Activated CD4-positive, alpha-beta T cell treated with anti-CD3 and anti-CD28 coated beads for 36 hours (primary cell): ENCODE results near the gene GRIN1. TPM values are rescaled to one million over a fixed set of nuclear protein-coding genes. Genes with fewer than 3 reads are reported as not detected.

Experiments used
- ATAC-seq: fragments of 200-7000 bp; cut with Tn5 transposase; one replicate; pipeline ENCODE4 v1.10.0; 2021; ENCODE audit warnings: mild to moderate bottlenecking, moderate library complexity
- CTCF ChIA-PET: fragments of 350-600 bp; sonication (Branson Sonifier 250); formaldehyde crosslinking; loops from one replicate; lab custom pipeline; 2021; ENCODE audit warnings: antibody characterized with exemption; lab: Charles Lee
- POLR2A ChIA-PET: fragments of 350-600 bp; sonication (Branson Sonifier 250); formaldehyde crosslinking; loops from one replicate; lab custom pipeline; 2021; ENCODE audit warnings: antibody characterized with exemption, inconsistent platforms; lab: Charles Lee
- DNase-seq: peaks from one replicate; pipeline ENCODE4 v3.0.0-alpha.2; 2020
- H3K27ac Mint-ChIP-seq: one replicate; pipeline ENCODE4 v1.8.0; 2021; ENCODE audit warnings: mixed read lengths
- H3K27me3 Mint-ChIP-seq: one replicate; pipeline ENCODE4 v1.8.0; 2021; ENCODE audit warnings: mixed read lengths
- H3K36me3 Mint-ChIP-seq: one replicate; pipeline ENCODE4 v1.8.0; 2021; ENCODE audit warnings: low read depth, mixed read lengths
- H3K4me1 Mint-ChIP-seq: one replicate; pipeline ENCODE4 v1.8.0; 2021; ENCODE audit warnings: mixed read lengths
- H3K4me3 Mint-ChIP-seq: one replicate; pipeline ENCODE4 v1.8.0; 2021; ENCODE audit warnings: mild to moderate bottlenecking, moderate library complexity, mixed read lengths
- H3K9me3 Mint-ChIP-seq: one replicate; pipeline ENCODE4 v1.8.0; 2021; ENCODE audit warnings: low read depth, mixed read lengths
- intact Hi-C, 2 experiments: fragments of 100-400 bp; cut with DNase I in 1 of 2; cut with micrococcal nuclease in 1 of 2; formaldehyde crosslinking; loops; one replicate each; pipeline versions ENCODE4 v1.14.2 to v1.15.1; 2022 to 2024; cut with DNase I, micrococcal nuclease
- total RNA-seq, 2 experiments: library from RNA; stranded (reverse); gene quantifications; one replicate each; pipeline ENCODE4 v1.2.3, GENCODE V29; 2021

The GRIN1 gene
- total RNA-seq, 2 experiments from 2014 or later = 0.14 TPM; not detected in 1

DNA sequence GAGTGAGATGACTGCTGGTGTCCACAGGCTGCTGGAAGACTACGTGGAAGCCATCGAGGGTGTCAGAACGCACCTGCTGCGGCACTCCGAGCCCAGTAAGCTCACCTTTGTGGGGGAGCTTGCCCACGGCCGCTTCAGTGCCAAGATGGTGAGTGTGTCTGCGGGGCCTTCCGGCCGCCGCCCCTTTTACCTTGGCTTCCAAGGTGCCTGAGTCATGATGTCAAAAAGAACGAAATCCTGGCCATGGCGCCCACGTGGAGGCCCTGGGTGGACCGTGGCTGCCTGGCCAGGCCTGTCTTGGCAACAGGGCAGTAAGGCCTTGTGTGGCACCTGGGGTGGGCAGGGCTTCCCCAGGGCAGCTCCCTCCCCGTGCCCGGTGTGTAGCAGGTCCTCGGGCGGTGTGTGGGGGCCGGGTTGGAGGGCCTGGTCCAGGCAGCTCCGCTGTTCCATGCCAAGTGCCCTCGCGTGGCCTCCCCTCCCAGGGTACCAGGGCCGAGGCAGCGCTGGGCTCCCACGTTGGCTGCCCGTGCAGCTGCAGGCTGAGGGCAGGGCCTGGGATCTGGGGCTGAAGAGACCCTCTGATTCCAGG is 32.2 kb upstream of the GRIN1 start:
- H3K4me3 Mint-ChIP-seq = no peak overlapping the region
- H3K9me3 Mint-ChIP-seq = peaks cover 2% of the 10 kb centered on the region
- H3K27ac Mint-ChIP-seq = no peak overlapping the region
- no peaks in the 10 kb centered on the region for H3K4me1 Mint-ChIP-seq
- ChIA-PET CTCF (no interaction called here), POLR2A (interaction anchor here (0.7 to 1.3 kb wide), 2 partner anchors 20 to 134 kb away, joined by 3 read pairs; partner anchors contain the start of gene MAN1B1)
- peaks cover 17% of the 10 kb centered on the region for H3K36me3 Mint-ChIP-seq
- intact Hi-C loops = no loop called here
- DNase-seq (no peak), ATAC-seq (no peak)
- no peaks in the 10 kb centered on the region for H3K27me3 Mint-ChIP-seq

GRCh38 chr9:137107312-137107921 is 31.5 kb upstream of the GRIN1 start:
- DNase-seq = no peak
- peaks cover 17% of the 10 kb centered on the region for H3K36me3 Mint-ChIP-seq
- ChIA-PET POLR2A (interaction anchor here (0.7 kb wide), 1 partner anchor 20 kb away, joined by 3 read pairs; the partner anchor contains the start of gene MAN1B1), CTCF (interaction anchor here (0.6 kb wide), 1 partner anchor 21 kb away, joined by 3 read pairs; the partner anchor contains the start of gene MAN1B1)
- peaks cover 2% of the 10 kb centered on the region for H3K9me3 Mint-ChIP-seq
- no peak overlapping the region for H3K27ac Mint-ChIP-seq
- ATAC-seq = no peak
- intact Hi-C loops = no loop called here
- H3K4me3 Mint-ChIP-seq = no peak overlapping the region
- H3K4me1 Mint-ChIP-seq = no peaks in the 10 kb centered on the region
- H3K27me3 Mint-ChIP-seq = no peaks in the 10 kb centered on the region

DNA sequence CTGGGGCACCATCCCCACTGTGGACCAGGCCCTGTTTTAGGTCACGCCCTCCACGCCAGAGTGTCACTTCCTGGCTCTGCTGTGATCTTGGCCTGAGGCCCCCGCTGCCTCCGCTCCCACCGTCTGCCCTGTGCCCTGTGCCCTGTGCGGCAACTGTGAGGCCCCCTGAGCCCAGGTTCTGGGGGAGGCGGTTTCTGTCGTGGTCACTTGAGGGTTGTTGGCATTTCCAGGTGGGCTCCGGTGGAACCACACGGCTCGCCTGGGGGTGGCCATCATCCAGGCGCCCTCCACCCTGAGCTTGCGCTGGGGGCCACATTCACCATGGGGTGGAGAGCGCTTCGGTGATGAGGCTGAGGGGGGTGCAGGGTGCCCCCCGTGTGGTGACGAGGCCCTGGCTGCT is 31.0 kb upstream of the GRIN1 start:
- H3K27me3 Mint-ChIP-seq = no peaks in the 10 kb centered on the region
- peaks cover 2% of the 10 kb centered on the region for H3K4me1 Mint-ChIP-seq
- peaks cover 2% of the 10 kb centered on the region for H3K9me3 Mint-ChIP-seq
- ChIA-PET CTCF (no interaction called here), POLR2A (no interaction called here)
- intact Hi-C loops = no loop called here
- ATAC-seq (no peak), DNase-seq (no peak)
- H3K27ac Mint-ChIP-seq = no peak overlapping the region
- H3K36me3 Mint-ChIP-seq = peaks cover 20% of the 10 kb centered on the region
- no peak overlapping the region for H3K4me3 Mint-ChIP-seq

GRCh38 chr9:137108608-137109249 is 30.2 kb upstream of the GRIN1 start:
- POLR2A ChIA-PET = no interaction called here
- Mint-ChIP-seq H3K27me3 (no peaks in the 10 kb centered on the region), H3K27ac (no peak overlapping the region), H3K4me1 (peaks cover 5% of the 10 kb centered on the region), H3K4me3 (no peak overlapping the region), H3K9me3 (peaks cover 2% of the 10 kb centered on the region), H3K36me3 (peaks cover 25% of the 10 kb centered on the region)
- intact Hi-C loops = no loop called here
- ATAC-seq = no peak
- DNase-seq = no peak
- CTCF ChIA-PET = interaction anchor here (1.3 kb wide), 1 partner anchor 80 kb away, joined by 3 read pairs; no protein-coding TSS in a partner anchor

GRCh38 chr9:137109250-137110146 is 29.5 kb upstream of the GRIN1 start:
- no peak for DNase-seq
- ATAC-seq = no peak
- ChIA-PET CTCF (interaction anchor here (0.7 to 1.3 kb wide), 2 partner anchors 45 to 80 kb away, joined by 3 read pairs; no protein-coding TSS in a partner anchor), POLR2A (no interaction called here)
- H3K27me3 Mint-ChIP-seq = no peaks in the 10 kb centered on the region
- H3K36me3 Mint-ChIP-seq = peaks cover 25% of the 10 kb centered on the region
- H3K27ac Mint-ChIP-seq = no peak overlapping the region
- H3K4me1 Mint-ChIP-seq = peaks cover 5% of the 10 kb centered on the region
- no peaks in the 10 kb centered on the region for H3K9me3 Mint-ChIP-seq
- intact Hi-C loops = no loop called here
- no peak overlapping the region for H3K4me3 Mint-ChIP-seq

DNA sequence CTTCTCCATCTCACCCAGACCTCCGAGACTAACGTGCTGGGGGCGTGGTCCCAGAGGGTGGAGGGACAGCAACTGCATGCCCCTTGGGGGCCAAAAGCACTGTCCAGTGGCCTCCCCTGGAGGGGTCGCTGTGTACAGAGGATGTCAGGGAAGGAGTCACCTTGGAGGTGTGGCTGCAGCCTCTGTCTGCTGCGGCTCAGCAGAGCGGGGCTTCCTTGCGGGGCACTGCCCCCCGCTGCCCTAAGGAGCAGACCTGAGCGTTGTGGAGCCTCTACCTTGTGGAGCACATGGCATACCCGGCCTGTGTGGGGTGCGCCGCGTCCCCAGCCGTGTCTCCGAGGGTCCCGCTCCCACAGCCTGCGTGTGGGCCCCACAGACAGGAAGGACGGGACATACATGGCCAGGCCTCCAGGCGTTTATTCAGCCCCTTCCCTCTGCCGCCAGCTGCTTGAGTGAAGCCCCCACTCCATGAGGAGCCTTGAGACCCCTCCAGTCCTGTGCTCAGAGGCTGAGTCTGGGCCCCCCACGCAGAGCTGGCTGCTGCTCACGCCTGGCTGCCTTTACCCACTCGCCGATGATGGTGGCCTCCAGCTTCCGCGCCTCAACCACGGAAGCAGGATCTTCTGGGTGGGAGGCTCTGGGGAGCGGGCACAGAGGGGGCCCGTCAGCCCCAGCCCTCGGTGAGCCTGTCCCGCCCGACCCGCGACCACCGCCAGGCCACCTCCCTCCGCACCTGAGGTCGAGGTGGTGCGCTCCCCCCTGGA is 28.6 kb upstream of the GRIN1 start:
- ChIA-PET CTCF (interaction anchor here (0.7 kb wide), 2 partner anchors 9 to 46 kb away, joined by 3 to 4 read pairs; no protein-coding TSS in a partner anchor), POLR2A (no interaction called here)
- no peak overlapping the region for H3K4me3 Mint-ChIP-seq
- intact Hi-C loops = no loop called here
- peaks cover 5% of the 10 kb centered on the region for H3K4me1 Mint-ChIP-seq
- H3K27ac Mint-ChIP-seq = no peak overlapping the region
- DNase-seq (no peak), ATAC-seq (no peak)
- peaks cover 22% of the 10 kb centered on the region for H3K36me3 Mint-ChIP-seq
- no peaks in the 10 kb centered on the region for H3K9me3 Mint-ChIP-seq
- no peaks in the 10 kb centered on the region for H3K27me3 Mint-ChIP-seq

GRCh38 chr9:137110911-137111787 is 27.8 kb upstream of the GRIN1 start:
- ATAC-seq = no peak
- ChIA-PET CTCF (interaction anchor here (1.8 kb wide), 1 partner anchor 15 kb away, joined by 5 read pairs; no protein-coding TSS in a partner anchor), POLR2A (interaction anchor here (0.5 to 0.6 kb wide), 2 partner anchors 15 to 19 kb away, joined by 3 to 5 read pairs; no protein-coding TSS in a partner anchor)
- no peaks in the 10 kb centered on the region for H3K9me3 Mint-ChIP-seq
- H3K27me3 Mint-ChIP-seq = no peaks in the 10 kb centered on the region
- H3K36me3 Mint-ChIP-seq = peaks cover 22% of the 10 kb centered on the region
- no peak overlapping the region for H3K27ac Mint-ChIP-seq
- DNase-seq = no peak
- intact Hi-C loops = no loop called here
- no peak overlapping the region for H3K4me3 Mint-ChIP-seq
- H3K4me1 Mint-ChIP-seq = peaks cover 5% of the 10 kb centered on the region

DNA sequence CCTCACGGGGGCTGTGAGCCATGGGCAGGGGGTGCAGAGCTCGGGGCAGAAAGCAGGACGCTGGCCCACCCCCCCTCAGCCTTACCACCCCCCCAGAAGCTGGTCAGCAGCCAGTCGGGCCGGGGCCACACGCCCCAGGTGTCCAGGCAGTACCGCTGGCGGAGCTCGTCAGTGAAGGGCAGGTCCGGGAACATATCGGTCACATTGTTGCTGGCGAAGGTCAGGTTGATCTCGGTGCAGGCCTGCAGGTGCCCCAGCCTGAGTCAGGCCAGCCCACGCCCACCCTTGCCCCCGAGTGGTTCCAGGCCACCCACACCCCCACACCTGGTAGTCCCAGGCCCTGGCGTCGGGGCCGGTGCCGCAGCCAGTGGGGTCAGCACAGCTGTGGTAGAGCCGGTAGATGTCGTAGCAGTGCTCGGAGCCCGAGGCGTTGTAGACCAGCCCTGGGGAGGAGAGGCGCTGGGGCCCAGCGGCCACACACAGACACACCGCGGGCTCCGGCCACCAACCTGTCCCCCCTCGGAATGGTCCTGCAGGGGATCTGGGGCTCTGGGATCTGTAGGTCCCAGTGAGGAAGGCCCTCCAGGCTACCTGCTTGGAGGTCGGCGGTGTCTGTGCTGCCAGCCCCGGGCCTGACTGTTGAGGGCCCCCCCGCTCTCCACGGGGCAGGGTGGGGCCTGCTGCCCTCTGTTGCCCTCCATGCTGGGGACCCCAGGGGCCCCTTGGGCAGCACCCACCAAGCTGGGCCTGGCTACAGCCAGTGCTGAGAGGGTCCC is 27.0 kb upstream of the GRIN1 start:
- Mint-ChIP-seq H3K27ac (no peak overlapping the region), H3K36me3 (peaks cover 20% of the 10 kb centered on the region), H3K27me3 (no peaks in the 10 kb centered on the region), H3K4me3 (no peak overlapping the region), H3K4me1 (peaks cover 5% of the 10 kb centered on the region), H3K9me3 (no peaks in the 10 kb centered on the region)
- ChIA-PET POLR2A (interaction anchor here (0.5 kb wide), 1 partner anchor 15 kb away, joined by 3 read pairs; no protein-coding TSS in a partner anchor), CTCF (interaction anchor here (1.6 to 1.8 kb wide), 2 partner anchors 16 to 17 kb away, joined by 4 to 5 read pairs; no protein-coding TSS in a partner anchor)
- ATAC-seq (no peak), DNase-seq (no peak)
- intact Hi-C loops = no loop called here
